Measurements from ENCODE around the gene SENP2.

SENP2 gene

GRCh38 chr3:185584686-185585085, 1.4 kb upstream of the SENP2 start:
- no peak for DNase-seq (ENCODE audit: low read depth, low spot score)
- Histone ChIP-seq H3K27me3 (ENCODE audit: control insufficient read depth, insufficient read depth, low read length) (no peaks in the 10 kb centered on the region), H3K9me3 (ENCODE audit: control insufficient read depth, insufficient read depth, low read length) (no peaks in the 10 kb centered on the region), H3K36me3 (ENCODE audit: control insufficient read depth, insufficient read depth, low read length) (no peaks in the 10 kb centered on the region), H3K27ac (ENCODE audit: low read length) (no peak overlapping the region), H3K4me1 (ENCODE audit: control insufficient read depth, insufficient read depth, low read length) (no peaks in the 10 kb centered on the region; the same call in 1 of the 2 replicates), H3K4me3 (ENCODE audit: low read length) (no peak overlapping the region)
- WGBS (ENCODE audit: insufficient coverage, insufficient read length), result no CpG with 5 or more reads among the region's 4 CpGs

- Histone ChIP-seq H3K9me3 (ENCODE audit: control insufficient read depth, insufficient read depth, low read length) (no peaks in the 10 kb centered on the region), H3K27ac (ENCODE audit: low read length) (no peak overlapping the region), H3K27me3 (ENCODE audit: control insufficient read depth, insufficient read depth, low read length) (no peaks in the 10 kb centered on the region), H3K4me1 (ENCODE audit: control insufficient read depth, insufficient read depth, low read length) (no peaks in the 10 kb centered on the region; the same call in 1 of the 2 replicates), H3K36me3 (ENCODE audit: control insufficient read depth, insufficient read depth, low read length) (no peaks in the 10 kb centered on the region), H3K4me3 (ENCODE audit: low read length) (peak overlapping the region; percentile 7; the same call in 1 of the 2 replicates)
- DNase-seq (ENCODE audit: low read depth, low spot score), result no peak
- no CpG with 5 or more reads among the region's 9 CpGs for WGBS (ENCODE audit: insufficient coverage, insufficient read length)
Observed at GRCh38 chr3:185585518-185585858, 607 bp upstream of the SENP2 start.

GRCh38 chr3:185586686-185587039, 568 bp downstream of the SENP2 start:
- H3K36me3 ChIP-seq (ENCODE audit: control insufficient read depth, insufficient read depth, low read length), result no peaks in the 10 kb centered on the region; the same call in 1 of the 2 replicates
- WGBS (ENCODE audit: insufficient coverage, insufficient read length), result no CpG with 5 or more reads among the region's 7 CpGs
- DNase-seq (ENCODE audit: low read depth, low spot score), result no peak
- no peaks in the 10 kb centered on the region for H3K27me3 ChIP-seq (ENCODE audit: control insufficient read depth, insufficient read depth, low read length)
- H3K4me1 ChIP-seq (ENCODE audit: control insufficient read depth, insufficient read depth, low read length), result no peaks in the 10 kb centered on the region; the same call in 1 of the 2 replicates
- peak overlapping the region; percentile 69 for H3K4me3 ChIP-seq (ENCODE audit: low read length)
- H3K9me3 ChIP-seq (ENCODE audit: control insufficient read depth, insufficient read depth, low read length), result no peaks in the 10 kb centered on the region
- H3K27ac ChIP-seq (ENCODE audit: low read length), result no peak overlapping the region

- no peaks in the 10 kb centered on the region for H3K4me1 ChIP-seq (ENCODE audit: control insufficient read depth, insufficient read depth, low read length)
- no CpG with 5 or more reads among the region's 3 CpGs for WGBS (ENCODE audit: insufficient coverage, insufficient read length)
- no peak overlapping the region for H3K27ac ChIP-seq (ENCODE audit: low read length)
- H3K27me3 ChIP-seq (ENCODE audit: control insufficient read depth, insufficient read depth, low read length), result no peaks in the 10 kb centered on the region
- no peaks in the 10 kb centered on the region; the same call in 1 of the 2 replicates for H3K36me3 ChIP-seq (ENCODE audit: control insufficient read depth, insufficient read depth, low read length)
- no peak overlapping the region for H3K4me3 ChIP-seq (ENCODE audit: low read length)
- H3K9me3 ChIP-seq (ENCODE audit: control insufficient read depth, insufficient read depth, low read length), result no peaks in the 10 kb centered on the region
- DNase-seq (ENCODE audit: low read depth, low spot score), result no peak
Observed at GRCh38 chr3:185594073-185594472, 8.0 kb downstream of the SENP2 start.

GRCh38 chr3:185595526-185595925, 9.4 kb downstream of the SENP2 start:
- no peaks in the 10 kb centered on the region for H3K4me1 ChIP-seq (ENCODE audit: control insufficient read depth, insufficient read depth, low read length)
- no peak for DNase-seq (ENCODE audit: low read depth, low spot score)
- no peak overlapping the region for H3K4me3 ChIP-seq (ENCODE audit: low read length)
- H3K27ac ChIP-seq (ENCODE audit: low read length), result no peak overlapping the region
- H3K27me3 ChIP-seq (ENCODE audit: control insufficient read depth, insufficient read depth, low read length), result no peaks in the 10 kb centered on the region
- WGBS (ENCODE audit: insufficient coverage, insufficient read length), result no CpG with 5 or more reads among the region's 4 CpGs
- H3K36me3 ChIP-seq (ENCODE audit: control insufficient read depth, insufficient read depth, low read length), result peaks cover 3% of the 10 kb centered on the region; the same call in 1 of the 2 replicates
- no peaks in the 10 kb centered on the region for H3K9me3 ChIP-seq (ENCODE audit: control insufficient read depth, insufficient read depth, low read length)

GRCh38 chr3:185605566-185605965, 19.5 kb downstream of the SENP2 start:
- no peaks in the 10 kb centered on the region for H3K4me1 ChIP-seq (ENCODE audit: control insufficient read depth, insufficient read depth, low read length)
- H3K4me3 ChIP-seq (ENCODE audit: low read length), result no peak overlapping the region
- no peak for DNase-seq (ENCODE audit: low read depth, low spot score)
- H3K36me3 ChIP-seq (ENCODE audit: control insufficient read depth, insufficient read depth, low read length), result peaks cover 11% of the 10 kb centered on the region; the same call in 1 of the 2 replicates
- H3K9me3 ChIP-seq (ENCODE audit: control insufficient read depth, insufficient read depth, low read length), result no peaks in the 10 kb centered on the region
- H3K27me3 ChIP-seq (ENCODE audit: control insufficient read depth, insufficient read depth, low read length), result no peaks in the 10 kb centered on the region
- no peak overlapping the region for H3K27ac ChIP-seq (ENCODE audit: low read length)

GRCh38 chr3:185606196-185606595, 20.1 kb downstream of the SENP2 start:
- no peaks in the 10 kb centered on the region for H3K9me3 ChIP-seq (ENCODE audit: control insufficient read depth, insufficient read depth, low read length)
- no CpG with 5 or more reads among the region's 4 CpGs for WGBS (ENCODE audit: insufficient coverage, insufficient read length)
- H3K4me1 ChIP-seq (ENCODE audit: control insufficient read depth, insufficient read depth, low read length), result no peaks in the 10 kb centered on the region
- peaks cover 11% of the 10 kb centered on the region; the same call in 1 of the 2 replicates for H3K36me3 ChIP-seq (ENCODE audit: control insufficient read depth, insufficient read depth, low read length)
- DNase-seq (ENCODE audit: low read depth, low spot score), result no peak
- no peak overlapping the region for H3K27ac ChIP-seq (ENCODE audit: low read length)
- no peak overlapping the region for H3K4me3 ChIP-seq (ENCODE audit: low read length)
- H3K27me3 ChIP-seq (ENCODE audit: control insufficient read depth, insufficient read depth, low read length), result no peaks in the 10 kb centered on the region

- no CpG with 5 or more reads among the region's 6 CpGs for WGBS (ENCODE audit: insufficient coverage, insufficient read length)
Observed at GRCh38 chr3:185613016-185613415, 26.9 kb downstream of the SENP2 start.

GRCh38 chr3:185623939-185624665, 38.0 kb downstream of the SENP2 start:
- H3K27me3 ChIP-seq (ENCODE audit: control insufficient read depth, insufficient read depth, low read length), result no peaks in the 10 kb centered on the region
- H3K4me1 ChIP-seq (ENCODE audit: control insufficient read depth, insufficient read depth, low read length), result no peaks in the 10 kb centered on the region
- H3K27ac ChIP-seq (ENCODE audit: low read length), result no peak overlapping the region
- H3K4me3 ChIP-seq (ENCODE audit: low read length), result no peak overlapping the region
- no CpG with 5 or more reads among the region's 7 CpGs for WGBS (ENCODE audit: insufficient coverage, insufficient read length)
- H3K36me3 ChIP-seq (ENCODE audit: control insufficient read depth, insufficient read depth, low read length), result peaks cover 4% of the 10 kb centered on the region; the same call in 1 of the 2 replicates
- no peak for DNase-seq (ENCODE audit: low read depth, low spot score)
- no peaks in the 10 kb centered on the region for H3K9me3 ChIP-seq (ENCODE audit: control insufficient read depth, insufficient read depth, low read length)

More at GRCh38 chr3:185613016-185613415, 26.9 kb downstream of the SENP2 start:
- Histone ChIP-seq H3K36me3 (ENCODE audit: control insufficient read depth, insufficient read depth, low read length) (peaks cover 11% of the 10 kb centered on the region; the same call in 1 of the 2 replicates), H3K27ac (ENCODE audit: low read length) (no peak overlapping the region), H3K27me3 (ENCODE audit: control insufficient read depth, insufficient read depth, low read length) (no peaks in the 10 kb centered on the region), H3K4me3 (ENCODE audit: low read length) (no peak overlapping the region), H3K4me1 (ENCODE audit: control insufficient read depth, insufficient read depth, low read length) (no peaks in the 10 kb centered on the region), H3K9me3 (ENCODE audit: control insufficient read depth, insufficient read depth, low read length) (no peaks in the 10 kb centered on the region)
- DNase-seq (ENCODE audit: low read depth, low spot score), result no peak

GRCh38 chr3:185625784-185626183, 39.7 kb downstream of the SENP2 start:
- DNase-seq (ENCODE audit: low read depth, low spot score), result no peak
- no CpG with 5 or more reads among the region's 1 CpG for WGBS (ENCODE audit: insufficient coverage, insufficient read length)
- Histone ChIP-seq H3K9me3 (ENCODE audit: control insufficient read depth, insufficient read depth, low read length) (no peaks in the 10 kb centered on the region), H3K36me3 (ENCODE audit: control insufficient read depth, insufficient read depth, low read length) (peaks cover 9% of the 10 kb centered on the region; the same call in 1 of the 2 replicates), H3K4me3 (ENCODE audit: low read length) (no peak overlapping the region), H3K27ac (ENCODE audit: low read length) (no peak overlapping the region), H3K4me1 (ENCODE audit: control insufficient read depth, insufficient read depth, low read length) (no peaks in the 10 kb centered on the region), H3K27me3 (ENCODE audit: control insufficient read depth, insufficient read depth, low read length) (no peaks in the 10 kb centered on the region)
